Endodermal cell (in vitro differentiated cells): ENCODE results near the gene SCN3B. TPM values are rescaled to one million over a fixed set of nuclear protein-coding genes. Genes with fewer than 3 reads are reported as not detected.

Source experiments
- DNase-seq: peaks from one replicate; pipeline ENCODE4 v3.0.0-alpha.2; 2017
- H3K27ac ChIP-seq: 2 replicates; pipeline ENCODE4 v1.5.1; 2013; ENCODE audit warnings: mild to moderate bottlenecking, low read depth, low read length, moderate library complexity
- H3K27me3 ChIP-seq: 2 replicates; pipeline ENCODE4 v1.6.1; 2013; ENCODE audit warnings: mild to moderate bottlenecking, low read length, moderate library complexity; ENCODE audit not compliant: insufficient read depth, control insufficient read depth, poor library complexity, severe bottlenecking
- H3K36me3 ChIP-seq: 2 replicates; pipeline ENCODE4 v1.7.0; 2013; ENCODE audit warnings: mild to moderate bottlenecking, low read length, moderate library complexity; ENCODE audit not compliant: control insufficient read depth, insufficient read depth
- H3K4me1 ChIP-seq: one replicate; pipeline ENCODE4 v1.7.0; 2013; ENCODE audit warnings: low read length; ENCODE audit not compliant: control insufficient read depth, insufficient read depth
- H3K4me3 ChIP-seq: 2 replicates; pipeline ENCODE4 v1.5.1; 2013; ENCODE audit warnings: mild to moderate bottlenecking, low read length, moderate library complexity
- H3K9ac ChIP-seq: 2 replicates; pipeline ENCODE4 v1.6.1; 2013; ENCODE audit warnings: mild to moderate bottlenecking, low read length, moderate library complexity; ENCODE audit not compliant: poor library complexity, severe bottlenecking; ENCODE audit errors: extremely low read depth
- H3K9me3 ChIP-seq: 2 replicates; pipeline ENCODE4 v1.6.1; 2013; ENCODE audit warnings: mild to moderate bottlenecking, low read length, moderate library complexity; ENCODE audit not compliant: control insufficient read depth
- H3K27ac Mint-ChIP-seq: 2 replicates; pipeline ENCODE4 v1.8.0; 2020; ENCODE audit warnings: mixed read lengths
- H3K27me3 Mint-ChIP-seq: 2 replicates; pipeline ENCODE4 v1.8.0; 2021; ENCODE audit warnings: mild to moderate bottlenecking, mixed read lengths; ENCODE audit not compliant: insufficient read depth
- H3K36me3 Mint-ChIP-seq: 2 replicates; pipeline ENCODE4 v1.8.0; 2020; ENCODE audit warnings: low read depth, mixed read lengths
- H3K4me1 Mint-ChIP-seq: 2 replicates; pipeline ENCODE4 v1.8.0; 2020; ENCODE audit warnings: mixed read lengths
- H3K4me3 Mint-ChIP-seq: 2 replicates; pipeline ENCODE4 v1.8.0; 2020; ENCODE audit warnings: mild to moderate bottlenecking, moderate library complexity, mixed read lengths
- H3K9me3 Mint-ChIP-seq: 2 replicates; pipeline ENCODE4 v1.8.0; 2020; ENCODE audit warnings: mild to moderate bottlenecking, mixed read lengths
- WGBS, 2 experiments: methylation state at CpG; one replicate each; pipeline versions ENCODE4 v1.1.5 to v1.1.7; 2013; ENCODE audit warnings: missing lambda C conversion rate in 2 of 2, mixed read lengths in 1 of 2; ENCODE audit not compliant: insufficient coverage in 1 of 2, insufficient read length in 1 of 2; 5-methylcytosine and 5-hydroxymethylcytosine counted together
- total RNA-seq, 2 donors: library from RNA; stranded (reverse); fragmentation: NEBNext Ultra II Directional in 1 of 2; extraction: Animal tissue kit (Norgen Biotek cat#: 25700) in 1 of 2; gene quantifications; 2 replicates in 1 of 2; 3 replicates in 1 of 2; pipeline ENCODE4 v1.2.1, GENCODE V29; 2021
- TF ChIP-seq, protein P1 (sequence below): fragments of 200-600 bp; sonication (generic); conservative IDR thresholded peaks from 2 replicates; pipeline ENCODE4 v1.5.0; 2021; ENCODE audit warnings: antibody characterized with exemption, mild to moderate bottlenecking

Gene SCN3B
- total RNA-seq, 2 donors from 2014 or later, result 0.51 to 0.90 TPM

DNA sequence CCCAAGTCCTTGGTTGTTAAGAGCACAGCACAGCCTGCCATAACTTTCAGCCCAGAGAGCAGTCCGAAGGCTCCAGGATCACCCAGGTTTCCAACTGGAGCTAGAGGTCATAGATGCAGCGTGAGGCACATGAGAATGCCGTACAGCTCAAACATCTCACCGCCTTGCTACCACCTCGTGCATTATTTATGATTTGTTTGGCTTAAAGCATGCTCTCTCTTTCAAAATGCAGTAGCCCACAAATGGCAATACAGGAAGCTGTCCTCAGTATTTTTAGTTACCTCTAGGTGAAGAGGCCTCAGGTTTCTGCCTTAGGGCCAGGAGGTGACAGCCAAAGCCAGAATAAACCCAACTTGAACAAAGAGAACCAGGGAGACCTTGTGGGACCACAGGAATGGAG, 14.4 kb downstream of the SCN3B start:
- no peaks in the 10 kb centered on the region for H3K36me3 ChIP-seq
- Mint-ChIP-seq H3K27ac (no peak overlapping the region), H3K36me3 (no peaks in the 10 kb centered on the region), H3K4me3 (no peak overlapping the region), H3K4me1 (peaks cover 3% of the 10 kb centered on the region), H3K27me3 (peaks cover 10% of the 10 kb centered on the region), H3K9me3 (no peaks in the 10 kb centered on the region)
- TF ChIP-seq, protein P1, sequence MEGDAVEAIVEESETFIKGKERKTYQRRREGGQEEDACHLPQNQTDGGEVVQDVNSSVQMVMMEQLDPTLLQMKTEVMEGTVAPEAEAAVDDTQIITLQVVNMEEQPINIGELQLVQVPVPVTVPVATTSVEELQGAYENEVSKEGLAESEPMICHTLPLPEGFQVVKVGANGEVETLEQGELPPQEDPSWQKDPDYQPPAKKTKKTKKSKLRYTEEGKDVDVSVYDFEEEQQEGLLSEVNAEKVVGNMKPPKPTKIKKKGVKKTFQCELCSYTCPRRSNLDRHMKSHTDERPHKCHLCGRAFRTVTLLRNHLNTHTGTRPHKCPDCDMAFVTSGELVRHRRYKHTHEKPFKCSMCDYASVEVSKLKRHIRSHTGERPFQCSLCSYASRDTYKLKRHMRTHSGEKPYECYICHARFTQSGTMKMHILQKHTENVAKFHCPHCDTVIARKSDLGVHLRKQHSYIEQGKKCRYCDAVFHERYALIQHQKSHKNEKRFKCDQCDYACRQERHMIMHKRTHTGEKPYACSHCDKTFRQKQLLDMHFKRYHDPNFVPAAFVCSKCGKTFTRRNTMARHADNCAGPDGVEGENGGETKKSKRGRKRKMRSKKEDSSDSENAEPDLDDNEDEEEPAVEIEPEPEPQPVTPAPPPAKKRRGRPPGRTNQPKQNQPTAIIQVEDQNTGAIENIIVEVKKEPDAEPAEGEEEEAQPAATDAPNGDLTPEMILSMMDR, result no peak
- no peak for DNase-seq
- no peaks in the 10 kb centered on the region for H3K9me3 ChIP-seq
- H3K4me3 ChIP-seq, result no peak overlapping the region
- H3K9ac ChIP-seq, result no peak overlapping the region
- 92 to 98% methylated on average over 5 of the region's 5 CpGs for WGBS, 2 experiments
- no peak overlapping the region for H3K27ac ChIP-seq
- H3K4me1 ChIP-seq, result no peaks in the 10 kb centered on the region
- no peaks in the 10 kb centered on the region for H3K27me3 ChIP-seq

DNA sequence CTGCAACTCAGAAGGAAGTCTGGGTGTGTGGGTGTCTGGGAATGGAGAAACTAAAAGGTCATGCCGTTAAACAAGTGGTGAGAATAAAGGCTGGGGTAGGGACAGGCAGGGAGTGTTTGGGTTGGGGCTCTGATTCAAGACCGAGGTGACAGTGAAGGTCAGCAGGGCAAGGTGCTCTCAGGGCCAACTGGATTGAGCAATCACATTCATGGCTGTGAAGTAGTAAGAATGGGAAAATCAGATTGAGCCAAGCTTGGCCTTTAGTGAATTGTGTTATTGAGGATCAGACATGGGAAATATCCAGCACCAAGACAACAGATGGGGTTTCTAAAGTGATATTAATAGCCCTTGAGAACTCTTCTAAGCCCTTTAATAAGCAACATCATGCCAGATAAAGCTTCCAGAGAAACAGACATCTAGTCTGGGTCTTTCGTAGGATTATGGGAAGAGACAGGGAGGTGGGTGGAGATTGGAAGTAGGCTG, 24.3 kb downstream of the SCN3B start:
- WGBS, 2 experiments, result 78 to 93% methylated on average over 2 to 3 of the region's 3 CpGs
- TF ChIP-seq, protein P1, result no peak
- Histone ChIP-seq H3K4me1 (no peaks in the 10 kb centered on the region), H3K9me3 (no peaks in the 10 kb centered on the region), H3K4me3 (no peak overlapping the region), H3K27me3 (no peaks in the 10 kb centered on the region), H3K9ac (no peak overlapping the region), H3K36me3 (peaks cover 28% of the 10 kb centered on the region), H3K27ac (no peak overlapping the region)
- DNase-seq, result no peak
- no peaks in the 10 kb centered on the region for H3K9me3 Mint-ChIP-seq
- H3K27me3 Mint-ChIP-seq, result peaks cover 4% of the 10 kb centered on the region
- no peak overlapping the region for H3K27ac Mint-ChIP-seq
- no peaks in the 10 kb centered on the region for H3K4me1 Mint-ChIP-seq
- H3K36me3 Mint-ChIP-seq, result peaks cover 2% of the 10 kb centered on the region
- H3K4me3 Mint-ChIP-seq, result no peak overlapping the region

DNA sequence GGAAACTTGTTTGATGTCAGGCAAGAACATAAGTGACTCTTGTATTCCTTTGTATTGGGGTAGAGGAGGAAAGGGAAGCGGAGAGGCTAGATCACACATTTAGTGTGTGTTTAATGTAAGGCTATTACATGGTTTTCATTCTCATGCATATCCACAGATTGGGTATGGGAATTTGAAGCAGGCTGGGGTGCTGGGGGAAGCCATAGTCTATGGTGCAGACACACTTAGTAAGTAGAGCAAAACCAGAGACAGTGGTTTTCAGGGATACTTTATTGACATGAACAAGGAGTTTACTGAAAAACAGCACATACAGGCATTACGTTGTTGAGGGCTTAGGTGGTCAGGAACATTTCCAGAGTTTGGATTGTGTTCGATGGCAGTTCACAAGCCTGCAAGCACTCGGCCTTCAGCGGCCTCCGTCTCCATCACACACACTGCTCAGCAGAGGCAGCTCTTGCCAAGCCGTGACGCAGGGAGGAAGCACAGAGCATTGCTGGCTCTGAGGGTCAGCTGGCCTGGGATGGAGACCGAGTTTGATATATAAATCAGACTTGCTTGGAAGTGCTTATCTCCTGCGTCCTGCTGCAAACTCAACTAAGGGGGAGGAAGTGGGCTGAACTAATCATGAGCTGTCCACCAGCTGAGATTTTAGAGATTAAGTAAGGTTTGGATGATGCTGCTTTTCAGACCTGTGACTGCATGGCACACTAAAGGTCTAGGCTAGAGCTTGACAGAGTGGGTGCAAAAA, 25.3 kb downstream of the SCN3B start:
- no peak overlapping the region for H3K27ac ChIP-seq
- H3K27ac Mint-ChIP-seq, result no peak overlapping the region
- no peaks in the 10 kb centered on the region for H3K27me3 ChIP-seq
- peaks cover 2% of the 10 kb centered on the region for H3K36me3 Mint-ChIP-seq
- no peak overlapping the region for H3K4me3 ChIP-seq
- H3K27me3 Mint-ChIP-seq, result peaks cover 4% of the 10 kb centered on the region
- H3K4me3 Mint-ChIP-seq, result no peak overlapping the region
- TF ChIP-seq, protein P1, result no peak
- 81 to 91% methylated on average over 9 to 10 of the region's 10 CpGs for WGBS, 2 experiments
- no peaks in the 10 kb centered on the region for H3K4me1 ChIP-seq
- no peak for DNase-seq
- no peaks in the 10 kb centered on the region for H3K4me1 Mint-ChIP-seq
- H3K9ac ChIP-seq, result no peak overlapping the region
- H3K36me3 ChIP-seq, result peaks cover 38% of the 10 kb centered on the region
- H3K9me3 ChIP-seq, result no peaks in the 10 kb centered on the region
- no peaks in the 10 kb centered on the region for H3K9me3 Mint-ChIP-seq
